HG03571 (cell line): ENCODE results near the gene PCDHA4.
"Not testable (repeated sequence)": the region's sequence is repeated elsewhere in the genome, so short reads cannot be mapped to it uniquely, and the experiment has no call there.

Experiments used
- ATAC-seq: cut with Tn5 transposase; IDR thresholded peaks from one replicate; pipeline ENCODE4 v1.9.1; 2021; ENCODE audit not compliant: unreplicated experiment

PCDHA4 gene

GRCh38 chr5:140821375-140822280 lies 14.8 kb downstream of the PCDHA4 start, which contains the start of gene PCDHA5:
PCDHA5 (plus strand) TSS chr5:140821613.
- no peak for ATAC-seq

GRCh38 chr5:140822281-140822629 lies 15.4 kb downstream of the PCDHA4 start:
- ATAC-seq: no peak

GRCh38 chr5:140822969-140823368 lies 16.1 kb downstream of the PCDHA4 start:
- ATAC-seq: not testable (repeated sequence)

GRCh38 chr5:140823475-140823874 lies 16.6 kb downstream of the PCDHA4 start:
- no peak for ATAC-seq

- ATAC-seq: no peak
Measured at GRCh38 chr5:140827704-140828361, 21.0 kb downstream of the PCDHA4 start, which contains the start of gene PCDHA6. PCDHA6 (plus strand) TSS chr5:140827960; CDS start chr5:140828092, 132 bp downstream.

GRCh38 chr5:140828362-140828737 lies 21.5 kb downstream of the PCDHA4 start:
- no peak for ATAC-seq

GRCh38 chr5:140829511-140830501 lies 22.9 kb downstream of the PCDHA4 start:
- ATAC-seq: not testable (repeated sequence)

- no peak for ATAC-seq
Measured at GRCh38 chr5:140833993-140834392, 27.1 kb downstream of the PCDHA4 start, which contains the start of gene PCDHA7. PCDHA7 (plus strand) TSS chr5:140834269; CDS start chr5:140834384, 115 bp downstream.

GRCh38 chr5:140834439-140835008 lies 27.7 kb downstream of the PCDHA4 start:
- ATAC-seq: not testable (repeated sequence)

GRCh38 chr5:140835622-140836510 lies 29.0 kb downstream of the PCDHA4 start:
- no peak for ATAC-seq

- no peak for ATAC-seq
Measured at GRCh38 chr5:140840978-140841962, 34.4 kb downstream of the PCDHA4 start, which contains the start of gene PCDHA8. PCDHA8 (plus strand) TSS chr5:140841187; CDS start chr5:140841322, 135 bp downstream.

GRCh38 chr5:140842798-140843733 lies 36.2 kb downstream of the PCDHA4 start:
- no peak for ATAC-seq

GRCh38 chr5:140848139-140849102 lies 41.6 kb downstream of the PCDHA4 start, which contains the start of gene PCDHA9:
PCDHA9 (plus strand) TSS chr5:140848382; CDS start chr5:140848496, 114 bp downstream.
- not testable (repeated sequence) for ATAC-seq

GRCh38 chr5:140849831-140850634 lies 43.2 kb downstream of the PCDHA4 start:
- not testable (repeated sequence) for ATAC-seq
